Ishikawa (cell line): ENCODE measurements around the gene ARMH4.

ENCODE experiments used
- CEBPB ChIP-seq: IDR thresholded peaks from 2 replicates; pipeline ENCODE4 v1.6.1; 2012
- CREB1 ChIP-seq: IDR thresholded peaks from 2 replicates; pipeline ENCODE4 v1.6.1; 2012; ENCODE audit warnings: low read depth
- EGR1 ChIP-seq: IDR thresholded peaks from 2 replicates; pipeline ENCODE4 v1.6.1; 2012
- EP300 ChIP-seq: IDR thresholded peaks from 2 replicates; pipeline ENCODE4 v1.6.1; 2012; ENCODE audit warnings: borderline replicate concordance
- FOXM1 ChIP-seq: IDR thresholded peaks from 2 replicates; pipeline ENCODE4 v1.6.1; 2012; ENCODE audit warnings: low read depth, borderline replicate concordance
- NFIC ChIP-seq: IDR thresholded peaks from 2 replicates; pipeline ENCODE4 v1.6.1; 2012
- RAD21 ChIP-seq: IDR thresholded peaks from 2 replicates; pipeline ENCODE4 v1.6.1; 2012; ENCODE audit warnings: low read depth
- TAF1 ChIP-seq: IDR thresholded peaks from 2 replicates; pipeline ENCODE4 v1.6.1; 2012; ENCODE audit warnings: low read depth, mild to moderate bottlenecking
- TCF12 ChIP-seq: IDR thresholded peaks from 2 replicates; pipeline ENCODE4 v1.6.1; 2012; ENCODE audit warnings: low read depth
- TEAD4 ChIP-seq: IDR thresholded peaks from 2 replicates; pipeline ENCODE4 v1.6.1; 2012
- YY1 ChIP-seq: IDR thresholded peaks from 2 replicates; pipeline ENCODE4 v1.6.1; 2012; ENCODE audit warnings: low read depth
- ZBTB7A ChIP-seq: IDR thresholded peaks from 2 replicates; pipeline ENCODE4 v1.6.1; 2012; ENCODE audit warnings: low read depth
- TF ChIP-seq, protein P1 (sequence below): IDR thresholded peaks from 2 replicates; pipeline ENCODE4 v1.6.1; 2012; ENCODE audit warnings: low read depth, mild to moderate bottlenecking
- TF ChIP-seq, protein P2 (sequence below): IDR thresholded peaks from 2 replicates; pipeline ENCODE4 v1.6.1; 2012
- TF ChIP-seq, protein P3 (sequence below): IDR thresholded peaks from 2 replicates; pipeline ENCODE4 v1.6.1; 2012

The ARMH4 gene

DNA sequence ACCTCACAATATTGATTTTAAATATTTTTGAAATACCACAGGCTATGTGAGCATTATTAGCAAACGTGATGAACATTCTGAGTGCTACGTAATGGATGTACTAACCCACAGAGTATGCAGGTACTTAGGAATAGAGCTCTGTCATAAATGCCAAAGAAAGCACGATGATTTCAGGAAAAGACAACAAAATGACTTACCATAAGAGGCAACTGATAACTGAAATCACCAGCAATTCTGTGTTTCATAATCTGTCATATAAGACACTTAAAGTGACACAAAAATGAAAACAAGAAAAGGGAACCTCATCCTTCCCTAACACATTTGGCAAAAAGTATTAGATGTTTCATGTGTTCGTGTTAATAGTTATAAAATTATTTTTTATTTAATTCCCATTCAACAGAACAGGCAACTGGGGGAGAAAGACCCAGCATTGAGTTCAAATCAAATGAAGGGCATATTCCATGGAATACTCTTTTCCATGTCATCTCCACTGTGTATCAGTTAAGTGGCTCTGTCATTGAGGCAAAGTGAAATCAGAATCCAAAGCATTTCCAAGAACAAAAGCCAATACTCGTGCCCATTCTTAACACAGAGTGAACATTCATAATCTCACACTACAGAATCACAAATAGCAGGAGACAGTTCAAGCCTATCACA, 30.4 kb downstream of the ARMH4 start:
- TF ChIP-seq TCF12 = no peak
- no peak for TF ChIP-seq ZBTB7A
- TF ChIP-seq, protein P1, sequence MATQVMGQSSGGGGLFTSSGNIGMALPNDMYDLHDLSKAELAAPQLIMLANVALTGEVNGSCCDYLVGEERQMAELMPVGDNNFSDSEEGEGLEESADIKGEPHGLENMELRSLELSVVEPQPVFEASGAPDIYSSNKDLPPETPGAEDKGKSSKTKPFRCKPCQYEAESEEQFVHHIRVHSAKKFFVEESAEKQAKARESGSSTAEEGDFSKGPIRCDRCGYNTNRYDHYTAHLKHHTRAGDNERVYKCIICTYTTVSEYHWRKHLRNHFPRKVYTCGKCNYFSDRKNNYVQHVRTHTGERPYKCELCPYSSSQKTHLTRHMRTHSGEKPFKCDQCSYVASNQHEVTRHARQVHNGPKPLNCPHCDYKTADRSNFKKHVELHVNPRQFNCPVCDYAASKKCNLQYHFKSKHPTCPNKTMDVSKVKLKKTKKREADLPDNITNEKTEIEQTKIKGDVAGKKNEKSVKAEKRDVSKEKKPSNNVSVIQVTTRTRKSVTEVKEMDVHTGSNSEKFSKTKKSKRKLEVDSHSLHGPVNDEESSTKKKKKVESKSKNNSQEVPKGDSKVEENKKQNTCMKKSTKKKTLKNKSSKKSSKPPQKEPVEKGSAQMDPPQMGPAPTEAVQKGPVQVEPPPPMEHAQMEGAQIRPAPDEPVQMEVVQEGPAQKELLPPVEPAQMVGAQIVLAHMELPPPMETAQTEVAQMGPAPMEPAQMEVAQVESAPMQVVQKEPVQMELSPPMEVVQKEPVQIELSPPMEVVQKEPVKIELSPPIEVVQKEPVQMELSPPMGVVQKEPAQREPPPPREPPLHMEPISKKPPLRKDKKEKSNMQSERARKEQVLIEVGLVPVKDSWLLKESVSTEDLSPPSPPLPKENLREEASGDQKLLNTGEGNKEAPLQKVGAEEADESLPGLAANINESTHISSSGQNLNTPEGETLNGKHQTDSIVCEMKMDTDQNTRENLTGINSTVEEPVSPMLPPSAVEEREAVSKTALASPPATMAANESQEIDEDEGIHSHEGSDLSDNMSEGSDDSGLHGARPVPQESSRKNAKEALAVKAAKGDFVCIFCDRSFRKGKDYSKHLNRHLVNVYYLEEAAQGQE = no peak
- TF ChIP-seq CREB1 = no peak
- TF ChIP-seq, protein P2, sequence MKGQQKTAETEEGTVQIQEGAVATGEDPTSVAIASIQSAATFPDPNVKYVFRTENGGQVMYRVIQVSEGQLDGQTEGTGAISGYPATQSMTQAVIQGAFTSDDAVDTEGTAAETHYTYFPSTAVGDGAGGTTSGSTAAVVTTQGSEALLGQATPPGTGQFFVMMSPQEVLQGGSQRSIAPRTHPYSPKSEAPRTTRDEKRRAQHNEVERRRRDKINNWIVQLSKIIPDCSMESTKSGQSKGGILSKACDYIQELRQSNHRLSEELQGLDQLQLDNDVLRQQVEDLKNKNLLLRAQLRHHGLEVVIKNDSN = no peak
- no peak for TF ChIP-seq YY1
- TF ChIP-seq EGR1 = no peak

DNA sequence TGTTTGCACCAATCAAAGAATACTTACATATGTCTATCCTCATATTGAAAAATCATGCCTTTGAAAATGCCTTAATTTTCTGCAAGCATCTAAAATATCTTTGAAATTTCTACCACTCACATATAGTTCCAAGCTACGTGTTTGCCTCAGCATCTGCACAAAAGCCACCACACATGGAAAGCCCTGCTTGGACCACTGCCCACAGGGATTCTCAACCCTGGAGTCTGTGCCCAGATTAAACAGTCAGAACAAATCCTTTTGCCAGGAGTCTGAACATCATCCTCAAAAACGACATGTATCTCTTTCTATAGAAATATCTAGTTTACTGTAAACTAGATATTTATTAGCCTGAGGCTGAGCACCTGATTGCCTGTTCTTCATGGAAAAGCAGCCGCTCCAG, 32.6 kb downstream of the ARMH4 start:
- TF ChIP-seq ZBTB7A (no peak), RAD21 (no peak), TAF1 (no peak), EP300 (no peak), TCF12 (no peak)

DNA sequence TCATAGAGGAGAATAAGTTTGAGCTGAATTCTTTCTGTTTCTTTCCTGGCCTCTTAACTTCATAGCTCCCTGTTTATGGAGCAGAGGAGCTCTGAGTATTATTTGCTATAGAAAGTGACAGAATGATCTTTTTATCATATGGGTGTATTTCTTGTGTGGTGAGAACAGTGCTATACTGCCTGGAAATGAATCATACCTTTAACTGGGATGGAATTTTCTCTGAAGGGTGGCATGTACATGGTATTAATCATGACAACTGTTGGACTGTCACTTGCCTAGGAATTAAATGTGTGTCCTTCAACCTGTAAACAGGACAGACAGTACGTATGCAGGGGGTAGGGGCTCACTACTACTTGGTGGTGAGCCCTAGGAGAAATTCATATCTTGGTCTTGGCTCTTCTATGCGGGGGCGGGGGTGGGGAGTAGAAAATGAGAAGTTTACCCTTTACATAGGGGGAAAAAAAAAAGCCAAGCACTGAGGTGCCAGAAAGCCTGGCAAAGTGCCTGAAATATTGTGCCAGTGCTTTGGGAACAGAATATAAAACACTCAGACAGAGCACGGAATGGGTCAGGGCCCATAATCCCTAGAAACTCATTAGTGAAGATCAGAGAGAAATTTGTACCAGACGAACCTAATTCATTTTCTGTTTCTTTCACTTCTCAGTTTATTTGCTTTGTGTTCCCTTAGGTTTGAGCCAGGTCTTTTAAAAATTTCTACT, 33.8 kb downstream of the ARMH4 start:
- TF ChIP-seq, protein P1 = no peak
- TF ChIP-seq CEBPB (no peak), TEAD4 (no peak), ZBTB7A (no peak), EGR1 (no peak), FOXM1 (no peak), NFIC (no peak), TAF1 (no peak), RAD21 (no peak), CREB1 (no peak)
- TF ChIP-seq, protein P2 = no peak

DNA sequence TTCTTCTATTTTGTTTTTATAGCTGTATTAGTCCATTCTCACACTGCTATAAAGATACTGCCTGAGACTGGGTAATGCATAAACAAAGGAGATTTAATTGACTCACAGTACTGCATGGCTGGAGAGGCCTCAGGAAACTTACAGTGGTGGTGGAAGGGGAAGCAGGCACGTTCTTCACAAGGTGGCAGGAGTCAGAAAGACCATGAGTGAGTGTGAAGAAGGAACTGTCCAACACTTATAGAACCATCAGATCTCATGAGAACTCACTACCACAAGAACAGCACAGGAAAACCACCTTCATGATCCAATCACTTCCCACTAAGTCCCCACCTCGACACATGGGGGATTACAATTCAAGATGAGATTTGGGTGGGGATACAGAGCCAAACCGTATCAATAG, 42.3 kb downstream of the ARMH4 start:
- TF ChIP-seq, protein P3, sequence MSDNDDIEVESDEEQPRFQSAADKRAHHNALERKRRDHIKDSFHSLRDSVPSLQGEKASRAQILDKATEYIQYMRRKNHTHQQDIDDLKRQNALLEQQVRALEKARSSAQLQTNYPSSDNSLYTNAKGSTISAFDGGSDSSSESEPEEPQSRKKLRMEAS = no peak
- TF ChIP-seq, protein P1 = peak; percentile 57

DNA sequence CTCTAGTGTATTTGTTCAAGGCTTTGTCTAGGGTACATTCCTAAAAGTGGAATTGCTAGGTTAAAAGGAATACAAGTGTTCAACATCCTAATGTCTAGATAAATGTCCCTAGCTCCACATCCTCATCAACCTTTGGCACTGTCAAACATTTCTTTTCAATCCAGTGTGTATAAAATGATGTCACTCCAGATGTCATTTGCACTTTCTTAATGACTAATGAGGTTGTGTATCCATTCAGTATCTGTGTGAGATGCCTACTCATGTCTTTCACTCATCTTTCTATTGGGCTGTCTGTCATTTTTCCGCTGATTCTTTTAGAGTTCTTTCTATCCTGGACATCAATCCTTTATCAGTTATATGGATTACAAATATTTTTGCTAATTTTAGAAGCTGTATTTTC, 43.3 kb downstream of the ARMH4 start:
- TF ChIP-seq TEAD4 (no peak), CEBPB (no peak), NFIC (no peak), CREB1 (no peak), TCF12 (no peak), FOXM1 (no peak), EGR1 (no peak), RAD21 (no peak), EP300 (no peak), ZBTB7A (no peak), TAF1 (no peak), YY1 (no peak)
- TF ChIP-seq, protein P2 = no peak
- TF ChIP-seq, protein P3 = no peak
- TF ChIP-seq, protein P1 = no peak
